Measurements from ENCODE around the gene EIF2B4. TPM values are rescaled to one million over a fixed set of nuclear protein-coding genes. Genes with fewer than 3 reads are reported as not detected.

EIF2B4 gene
- total and polyA plus RNA-seq, 2 of the 13 experiments (the other 11 are each of a cell fraction or from before 2014, with no cell fraction given), result 91.5 to 96.4 TPM

DNA sequence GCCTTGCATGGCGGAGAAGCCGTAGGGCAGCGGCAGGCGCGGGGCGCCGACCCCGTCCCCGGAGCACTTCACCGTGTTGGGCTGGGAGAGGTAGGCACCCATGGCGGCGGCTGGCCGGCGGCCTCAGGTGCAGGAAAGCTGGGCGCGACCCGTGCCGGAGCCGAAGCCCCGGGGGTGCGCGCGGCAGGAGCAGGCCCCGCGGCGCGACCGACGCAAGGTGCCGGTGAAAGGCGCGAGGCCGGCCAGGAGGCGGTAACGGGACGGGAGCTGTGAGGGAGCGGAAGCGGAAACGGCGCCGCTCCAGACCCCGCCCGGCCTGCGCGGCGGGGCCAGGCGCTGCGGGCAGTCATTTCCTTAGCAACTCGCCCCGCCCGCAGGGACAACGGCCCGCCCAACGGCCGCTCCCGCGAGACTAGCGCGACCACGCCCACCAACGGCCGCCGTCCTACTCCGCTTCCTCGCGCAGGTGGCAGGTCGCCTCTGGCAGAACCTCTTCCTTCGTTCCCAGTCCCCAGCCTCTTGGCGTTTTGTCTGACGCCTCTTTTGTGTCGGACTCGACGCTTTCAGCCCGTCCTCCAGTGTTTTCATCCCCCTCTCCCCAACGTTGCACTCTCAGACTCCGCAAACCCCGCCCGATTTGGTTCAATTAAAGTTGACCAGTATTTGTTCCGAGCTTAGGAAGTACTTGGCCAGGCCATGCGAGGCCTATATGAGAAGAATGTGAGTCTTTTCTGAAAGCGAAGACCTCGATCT is 39.4 kb upstream of the EIF2B4 start, which contains the start of gene PPM1G (continued):
- TF ChIP-seq BATF2 (CRISPR knock-in tag; IDR thresholded peaks at IDR 0.05), result peak; percentile 88; the same call in 1 of the 2 replicates
- TF ChIP-seq KAT2B (IDR thresholded peaks at IDR 0.05; ENCODE audit: borderline replicate concordance, low read depth, low read length), result no peak
- TF ChIP-seq ZNF329 (CRISPR knock-in tag; IDR thresholded peaks at IDR 0.05; ENCODE audit: low read depth), result peak; percentile 4; the same call in 1 of the 2 replicates
- TF ChIP-seq ZBTB38 (CRISPR knock-in tag; IDR thresholded peaks at IDR 0.05), result peak; percentile 81; the same call in 1 of the 2 replicates
- no peak for TF ChIP-seq CEBPB (IDR thresholded peaks at IDR 0.05; ENCODE audit: borderline replicate concordance, low read depth, low read length)
- TF ChIP-seq ZNF781 (CRISPR knock-in tag; IDR thresholded peaks at IDR 0.05; ENCODE audit: borderline replicate concordance, not compliant biosample characterization), result peak; percentile 94
- peak; percentile 57 for TF ChIP-seq FOSL2 (CRISPR knock-in tag; IDR thresholded peaks at IDR 0.05)
- no peak; the same call in 1 of the 2 replicates for TF ChIP-seq ZSCAN30 (CRISPR knock-in tag; IDR thresholded peaks at IDR 0.05)
- peak; percentile 97 for TF ChIP-seq ZIK1 (CRISPR knock-in tag; IDR thresholded peaks at IDR 0.05; ENCODE audit: borderline replicate concordance, low read depth)
- TF ChIP-seq ZNF746 (CRISPR knock-in tag; IDR thresholded peaks at IDR 0.05), result no peak; the same call in 1 of the 2 replicates
- peak; percentile 92; the same call in 1 of the 2 replicates for TF ChIP-seq DZIP1 (CRISPR knock-in tag; IDR thresholded peaks at IDR 0.05)
- TF ChIP-seq ARID5B (CRISPR knock-in tag; IDR thresholded peaks at IDR 0.05), result peak; percentile 42; the same call in 1 of the 2 replicates
- peak; percentile 56 for TF ChIP-seq RFX5 (IDR thresholded peaks at IDR 0.05; ENCODE audit: low read depth, low read length)
- TF ChIP-seq ZNF558 (CRISPR knock-in tag; IDR thresholded peaks at IDR 0.05; ENCODE audit: borderline replicate concordance), result peak; percentile 88; the same call in 1 of the 2 replicates
- TF ChIP-seq ZNF138 (CRISPR knock-in tag; IDR thresholded peaks at IDR 0.05; ENCODE audit: low read depth), result no peak
- no peak for TF ChIP-seq MBD4 (IDR thresholded peaks at IDR 0.05; ENCODE audit: borderline replicate concordance, low read length)
- peak; percentile 88; the same call in 1 of the 2 replicates for TF ChIP-seq ZC3H4 (CRISPR knock-in tag; IDR thresholded peaks at IDR 0.05; ENCODE audit: borderline replicate concordance)
- peak; percentile 73; the same call in 1 of the 2 replicates for TF ChIP-seq ZNF350 (CRISPR knock-in tag; IDR thresholded peaks at IDR 0.05; ENCODE audit: borderline replicate concordance, low read depth)
- no peak for TF ChIP-seq SOX6 (IDR thresholded peaks at IDR 0.05)
- TF ChIP-seq SOX6 (CRISPR knock-in tag; IDR thresholded peaks at IDR 0.05), result peak; percentile 79
- TF ChIP-seq GABPA (IDR thresholded peaks at IDR 0.05; ENCODE audit: low read depth, low read length), result peak; percentile 96
- TF ChIP-seq GABPA (CRISPR knock-in tag; IDR thresholded peaks at IDR 0.05; ENCODE audit: low read depth), result peak; percentile 87
